GM12878 (cell line): ENCODE results near the gene WTAP. TPM values are rescaled to one million over a fixed set of nuclear protein-coding genes. Genes with fewer than 3 reads are reported as not detected.
A peak's percentile ranks its signal among the peaks of the same experiment; 100 is the strongest.

Experiments used
- BRCA1 ChIP-seq: IDR thresholded peaks from 2 replicates; pipeline ENCODE4 v1.6.1; 2011; ENCODE audit warnings: low read depth, low read length, improper control_type of control experiment
- EP300 ChIP-seq, 2 experiments: fragments of 150-350 bp in 1 of 2; IDR thresholded peaks; 2 replicates each; pipeline ENCODE4 v1.6.1; 2011 to 2012; ENCODE audit warnings: low read depth in 2 of 2, low read length in 2 of 2, borderline replicate concordance in 1 of 2, improper control_type of control experiment in 1 of 2, inconsistent platforms in 1 of 2; ENCODE audit not compliant: control insufficient read depth in 1 of 2
- LARP7 ChIP-seq: fragments of 450-650 bp; IDR thresholded peaks from 2 replicates; pipeline ENCODE4 v1.6.1; 2017; ENCODE audit warnings: mild to moderate bottlenecking
- NFYA ChIP-seq: IDR thresholded peaks from 2 replicates; pipeline ENCODE4 v1.6.1; 2011; ENCODE audit warnings: low read depth, mild to moderate bottlenecking, low read length, improper control_type of control experiment, borderline replicate concordance
- PML ChIP-seq: IDR thresholded peaks from 2 replicates; pipeline ENCODE4 v1.6.1; 2012; ENCODE audit warnings: low read length, inconsistent platforms
- SUPT20H ChIP-seq: IDR thresholded peaks from 2 replicates; pipeline ENCODE4 v1.6.1; 2011; ENCODE audit warnings: low read depth, mild to moderate bottlenecking, low read length, moderate library complexity, borderline replicate concordance; ENCODE audit not compliant: control insufficient read depth
- USF1 ChIP-seq: IDR thresholded peaks from 2 replicates; pipeline ENCODE4 v1.6.1; 2011; ENCODE audit warnings: borderline replicate concordance, low read depth, mild to moderate bottlenecking, moderate library complexity, mixed read lengths, low read length; ENCODE audit not compliant: insufficient read depth; ENCODE audit errors: extremely low read length
- YBX1 ChIP-seq: fragments of 450-650 bp; IDR thresholded peaks from 2 replicates; pipeline ENCODE4 v1.6.1; 2016; ENCODE audit warnings: antibody characterized with exemption
- ZNF384 ChIP-seq: IDR thresholded peaks from 2 replicates; pipeline ENCODE4 v1.6.1; 2012; ENCODE audit warnings: low read depth, mild to moderate bottlenecking, low read length, improper control_type of control experiment, borderline replicate concordance
- polyA plus RNA-seq, 11 experiments: library from polyadenylated mRNA; depleted of rRNA in 4 of 11; unstranded in 6 of 11; stranded (reverse) in 5 of 11; fragments of >200 nt; fragmentation: Nextera tagmentation in 4 of 11; fragmentation: Illumina TruSeq in 1 of 11; extraction: Ambion mirVana in 4 of 11; extraction: Trizol in 1 of 11; gene quantifications; 1 replicate in 1 of 11; 2 replicates in 10 of 11; pipeline versions ENCODE4 v1.2.1 to v1.2.3, GENCODE V29; 2011 to 2016; ENCODE audit warnings: inconsistent platforms in 2 of 11, missing spikeins in 2 of 11, low read depth in 1 of 11
- total RNA-seq, 4 experiments: library from RNA; depleted of rRNA in 3 of 4; stranded (reverse); fragments of >200 nt in 3 of 4; fragmentation: Illumina TruSeq in 1 of 4; extraction: Trizol in 1 of 4; gene quantifications; 2 replicates each; pipeline versions ENCODE4 v1.2.1 to v1.2.3, GENCODE V29; 2013 to 2021
- TF ChIP-seq, protein P1 (sequence below): fragments of 450-650 bp; formaldehyde crosslinking; IDR thresholded peaks from 2 replicates; pipeline ENCODE4 v1.5.0; 2022; ENCODE audit warnings: mild to moderate bottlenecking, missing genetic modification characterization
- TF ChIP-seq, protein P2 (sequence below): IDR thresholded peaks from 2 replicates; pipeline ENCODE4 v1.6.1; 2011; ENCODE audit warnings: low read depth, low read length, improper control_type of control experiment, borderline replicate concordance
- TF ChIP-seq, protein P3 (sequence below): IDR thresholded peaks from 2 replicates; pipeline ENCODE4 v1.6.1; 2012; ENCODE audit warnings: mild to moderate bottlenecking, low read depth, low read length
- TF ChIP-seq, protein P4 (sequence below), 3 experiments: IDR thresholded peaks in 2 of 3; conservative IDR thresholded peaks in 1 of 3; 2 replicates each; pipeline ENCODE4 v1.5.1; 2011; ENCODE audit warnings: low read depth in 3 of 3, low read length in 3 of 3, mild to moderate bottlenecking in 3 of 3, control low read depth in 2 of 3, moderate library complexity in 2 of 3, inconsistent platforms in 1 of 3, mixed read lengths in 1 of 3; ENCODE audit not compliant: control insufficient read depth in 2 of 3, insufficient read depth in 1 of 3; ENCODE audit errors: extremely low read depth in 1 of 3
- TF ChIP-seq, protein P5 (sequence below): IDR thresholded peaks from 2 replicates; pipeline ENCODE4 v1.6.1; 2012; ENCODE audit warnings: low read depth, low read length, improper control_type of control experiment

WTAP gene
- total and polyA plus RNA-seq, 10 of the 15 experiments (the other 5 are each of a cell fraction or from before 2014, with no cell fraction given) = 38.7 to 132 (median 83.1) TPM

DNA sequence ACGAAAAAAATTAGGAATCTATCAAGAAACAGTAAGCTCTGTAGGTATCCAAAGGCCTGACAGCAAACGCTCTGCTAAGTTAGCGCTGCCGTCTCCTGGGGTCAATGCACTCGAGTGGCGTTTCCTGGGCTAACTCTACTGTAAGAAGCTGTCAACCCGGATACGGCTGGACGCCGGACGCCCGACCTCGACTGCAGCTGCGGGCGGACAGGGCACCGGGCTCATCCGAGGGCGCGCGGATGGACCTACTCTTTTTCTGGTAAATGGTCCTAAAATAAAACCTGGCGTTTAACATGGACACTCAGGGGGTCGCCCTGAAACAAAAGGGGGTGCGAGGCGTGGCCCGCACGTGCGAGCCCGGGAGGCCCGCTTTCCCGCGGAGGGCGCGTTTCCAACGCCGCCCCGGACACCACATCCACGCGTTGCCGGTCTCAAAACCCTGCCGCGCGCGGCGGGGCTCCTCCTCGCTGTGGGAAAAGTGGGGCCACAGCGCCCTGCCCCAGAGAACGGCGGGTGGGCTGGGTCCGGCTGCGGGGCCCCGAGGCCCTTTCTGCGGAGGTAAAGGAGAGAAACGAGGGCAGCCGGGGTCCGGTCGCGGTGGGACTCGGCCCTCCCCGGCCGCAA lies 61.6 kb downstream of the WTAP start (continued):
- TF ChIP-seq, protein P1, sequence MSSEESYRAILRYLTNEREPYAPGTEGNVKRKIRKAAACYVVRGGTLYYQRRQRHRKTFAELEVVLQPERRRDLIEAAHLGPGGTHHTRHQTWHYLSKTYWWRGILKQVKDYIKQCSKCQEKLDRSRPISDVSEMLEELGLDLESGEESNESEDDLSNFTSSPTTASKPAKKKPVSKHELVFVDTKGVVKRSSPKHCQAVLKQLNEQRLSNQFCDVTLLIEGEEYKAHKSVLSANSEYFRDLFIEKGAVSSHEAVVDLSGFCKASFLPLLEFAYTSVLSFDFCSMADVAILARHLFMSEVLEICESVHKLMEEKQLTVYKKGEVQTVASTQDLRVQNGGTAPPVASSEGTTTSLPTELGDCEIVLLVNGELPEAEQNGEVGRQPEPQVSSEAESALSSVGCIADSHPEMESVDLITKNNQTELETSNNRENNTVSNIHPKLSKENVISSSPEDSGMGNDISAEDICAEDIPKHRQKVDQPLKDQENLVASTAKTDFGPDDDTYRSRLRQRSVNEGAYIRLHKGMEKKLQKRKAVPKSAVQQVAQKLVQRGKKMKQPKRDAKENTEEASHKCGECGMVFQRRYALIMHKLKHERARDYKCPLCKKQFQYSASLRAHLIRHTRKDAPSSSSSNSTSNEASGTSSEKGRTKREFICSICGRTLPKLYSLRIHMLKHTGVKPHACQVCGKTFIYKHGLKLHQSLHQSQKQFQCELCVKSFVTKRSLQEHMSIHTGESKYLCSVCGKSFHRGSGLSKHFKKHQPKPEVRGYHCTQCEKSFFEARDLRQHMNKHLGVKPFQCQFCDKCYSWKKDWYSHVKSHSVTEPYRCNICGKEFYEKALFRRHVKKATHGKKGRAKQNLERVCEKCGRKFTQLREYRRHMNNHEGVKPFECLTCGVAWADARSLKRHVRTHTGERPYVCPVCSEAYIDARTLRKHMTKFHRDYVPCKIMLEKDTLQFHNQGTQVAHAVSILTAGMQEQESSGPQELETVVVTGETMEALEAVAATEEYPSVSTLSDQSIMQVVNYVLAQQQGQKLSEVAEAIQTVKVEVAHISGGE (CRISPR knock-in tag) = no peak
- TF ChIP-seq, protein P2, sequence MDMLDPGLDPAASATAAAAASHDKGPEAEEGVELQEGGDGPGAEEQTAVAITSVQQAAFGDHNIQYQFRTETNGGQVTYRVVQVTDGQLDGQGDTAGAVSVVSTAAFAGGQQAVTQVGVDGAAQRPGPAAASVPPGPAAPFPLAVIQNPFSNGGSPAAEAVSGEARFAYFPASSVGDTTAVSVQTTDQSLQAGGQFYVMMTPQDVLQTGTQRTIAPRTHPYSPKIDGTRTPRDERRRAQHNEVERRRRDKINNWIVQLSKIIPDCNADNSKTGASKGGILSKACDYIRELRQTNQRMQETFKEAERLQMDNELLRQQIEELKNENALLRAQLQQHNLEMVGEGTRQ = no peak
- TF ChIP-seq BRCA1 (no peak), LARP7 (peak; percentile 85; the same call in 1 of the 2 replicates), NFYA (no peak), USF1 (no peak), EP300 (IDR thresholded peaks at IDR 0.05; ENCODE audit: borderline replicate concordance in 1 of 2, control insufficient read depth in 1 of 2, low read depth in 2 of 2, low read length in 2 of 2) (no peak), YBX1 (no peak), ZNF384 (no peak), SUPT20H (no peak), PML (0 out of 2 replicates have a peak, but pooled peaks have one; percentile 16)
- TF ChIP-seq, protein P3, sequence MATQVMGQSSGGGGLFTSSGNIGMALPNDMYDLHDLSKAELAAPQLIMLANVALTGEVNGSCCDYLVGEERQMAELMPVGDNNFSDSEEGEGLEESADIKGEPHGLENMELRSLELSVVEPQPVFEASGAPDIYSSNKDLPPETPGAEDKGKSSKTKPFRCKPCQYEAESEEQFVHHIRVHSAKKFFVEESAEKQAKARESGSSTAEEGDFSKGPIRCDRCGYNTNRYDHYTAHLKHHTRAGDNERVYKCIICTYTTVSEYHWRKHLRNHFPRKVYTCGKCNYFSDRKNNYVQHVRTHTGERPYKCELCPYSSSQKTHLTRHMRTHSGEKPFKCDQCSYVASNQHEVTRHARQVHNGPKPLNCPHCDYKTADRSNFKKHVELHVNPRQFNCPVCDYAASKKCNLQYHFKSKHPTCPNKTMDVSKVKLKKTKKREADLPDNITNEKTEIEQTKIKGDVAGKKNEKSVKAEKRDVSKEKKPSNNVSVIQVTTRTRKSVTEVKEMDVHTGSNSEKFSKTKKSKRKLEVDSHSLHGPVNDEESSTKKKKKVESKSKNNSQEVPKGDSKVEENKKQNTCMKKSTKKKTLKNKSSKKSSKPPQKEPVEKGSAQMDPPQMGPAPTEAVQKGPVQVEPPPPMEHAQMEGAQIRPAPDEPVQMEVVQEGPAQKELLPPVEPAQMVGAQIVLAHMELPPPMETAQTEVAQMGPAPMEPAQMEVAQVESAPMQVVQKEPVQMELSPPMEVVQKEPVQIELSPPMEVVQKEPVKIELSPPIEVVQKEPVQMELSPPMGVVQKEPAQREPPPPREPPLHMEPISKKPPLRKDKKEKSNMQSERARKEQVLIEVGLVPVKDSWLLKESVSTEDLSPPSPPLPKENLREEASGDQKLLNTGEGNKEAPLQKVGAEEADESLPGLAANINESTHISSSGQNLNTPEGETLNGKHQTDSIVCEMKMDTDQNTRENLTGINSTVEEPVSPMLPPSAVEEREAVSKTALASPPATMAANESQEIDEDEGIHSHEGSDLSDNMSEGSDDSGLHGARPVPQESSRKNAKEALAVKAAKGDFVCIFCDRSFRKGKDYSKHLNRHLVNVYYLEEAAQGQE = no peak
- TF ChIP-seq, protein P4, sequence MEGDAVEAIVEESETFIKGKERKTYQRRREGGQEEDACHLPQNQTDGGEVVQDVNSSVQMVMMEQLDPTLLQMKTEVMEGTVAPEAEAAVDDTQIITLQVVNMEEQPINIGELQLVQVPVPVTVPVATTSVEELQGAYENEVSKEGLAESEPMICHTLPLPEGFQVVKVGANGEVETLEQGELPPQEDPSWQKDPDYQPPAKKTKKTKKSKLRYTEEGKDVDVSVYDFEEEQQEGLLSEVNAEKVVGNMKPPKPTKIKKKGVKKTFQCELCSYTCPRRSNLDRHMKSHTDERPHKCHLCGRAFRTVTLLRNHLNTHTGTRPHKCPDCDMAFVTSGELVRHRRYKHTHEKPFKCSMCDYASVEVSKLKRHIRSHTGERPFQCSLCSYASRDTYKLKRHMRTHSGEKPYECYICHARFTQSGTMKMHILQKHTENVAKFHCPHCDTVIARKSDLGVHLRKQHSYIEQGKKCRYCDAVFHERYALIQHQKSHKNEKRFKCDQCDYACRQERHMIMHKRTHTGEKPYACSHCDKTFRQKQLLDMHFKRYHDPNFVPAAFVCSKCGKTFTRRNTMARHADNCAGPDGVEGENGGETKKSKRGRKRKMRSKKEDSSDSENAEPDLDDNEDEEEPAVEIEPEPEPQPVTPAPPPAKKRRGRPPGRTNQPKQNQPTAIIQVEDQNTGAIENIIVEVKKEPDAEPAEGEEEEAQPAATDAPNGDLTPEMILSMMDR (IDR thresholded peaks at IDR 0.05 in 2 of 3, conservative IDR thresholded peaks at IDR 0.05 in 1 of 3; ENCODE audit: control insufficient read depth in 2 of 3, extremely low read depth in 1 of 3, insufficient read depth in 1 of 3, low read depth in 3 of 3, low read length in 3 of 3) = no peak
- TF ChIP-seq, protein P5, sequence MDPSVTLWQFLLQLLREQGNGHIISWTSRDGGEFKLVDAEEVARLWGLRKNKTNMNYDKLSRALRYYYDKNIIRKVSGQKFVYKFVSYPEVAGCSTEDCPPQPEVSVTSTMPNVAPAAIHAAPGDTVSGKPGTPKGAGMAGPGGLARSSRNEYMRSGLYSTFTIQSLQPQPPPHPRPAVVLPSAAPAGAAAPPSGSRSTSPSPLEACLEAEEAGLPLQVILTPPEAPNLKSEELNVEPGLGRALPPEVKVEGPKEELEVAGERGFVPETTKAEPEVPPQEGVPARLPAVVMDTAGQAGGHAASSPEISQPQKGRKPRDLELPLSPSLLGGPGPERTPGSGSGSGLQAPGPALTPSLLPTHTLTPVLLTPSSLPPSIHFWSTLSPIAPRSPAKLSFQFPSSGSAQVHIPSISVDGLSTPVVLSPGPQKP = no peak
